H1 (cell line): ENCODE results near the gene TM4SF1.

Experiments
- CEBPB ChIP-seq: IDR thresholded peaks from 2 replicates; pipeline ENCODE4 v1.6.1; 2012; ENCODE audit warnings: low read depth, low read length
- CTCF ChIP-seq, 3 experiments: IDR thresholded peaks; 1 replicate in 2 of 3; 2 replicates in 1 of 3; pipeline versions ENCODE4 v1.5.1 to v1.6.1; 2011; ENCODE audit warnings: low read length in 3 of 3, mild to moderate bottlenecking in 3 of 3, inconsistent platforms in 2 of 3, low read depth in 1 of 3, moderate library complexity in 1 of 3; ENCODE audit not compliant: insufficient read depth in 1 of 3; ENCODE audit errors: control extremely low read depth in 1 of 3
- E2F6 ChIP-seq: IDR thresholded peaks from 2 replicates; pipeline ENCODE4 v1.6.1; 2012; ENCODE audit warnings: inconsistent platforms
- EP300 ChIP-seq, 2 experiments: IDR thresholded peaks; 1 replicate in 1 of 2; 2 replicates in 1 of 2; pipeline ENCODE4 v1.6.1; 2011 to 2012; ENCODE audit warnings: low read depth in 2 of 2, low read length in 2 of 2, mild to moderate bottlenecking in 2 of 2, borderline replicate concordance in 1 of 2, inconsistent platforms in 1 of 2, moderate library complexity in 1 of 2
- EZH2 ChIP-seq: fragments of 200-600 bp; sonication (generic); IDR thresholded peaks from 2 replicates; pipeline ENCODE4 v1.7.1; 2012; ENCODE audit warnings: low read depth, mild to moderate bottlenecking, moderate library complexity, low read length, inconsistent platforms; ENCODE audit not compliant: severe bottlenecking
- POLR2A ChIP-seq, 2 experiments: IDR thresholded peaks; 1 replicate in 1 of 2; 2 replicates in 1 of 2; pipeline ENCODE4 v1.6.1; 2011; ENCODE audit warnings: low read depth in 2 of 2, low read length in 2 of 2, mild to moderate bottlenecking in 2 of 2; ENCODE audit errors: control extremely low read depth in 1 of 2
- POLR2AphosphoS5 ChIP-seq: IDR thresholded peaks from 2 replicates; pipeline ENCODE4 v1.6.1; 2011; ENCODE audit warnings: low read depth, low read length
- RAD21 ChIP-seq, 2 experiments: IDR thresholded peaks in 1 of 2; conservative IDR thresholded peaks in 1 of 2; 2 replicates each; pipeline ENCODE4 v1.6.1; 2011; ENCODE audit warnings: low read depth in 2 of 2, low read length in 2 of 2, improper control_type of control experiment in 1 of 2, inconsistent platforms in 1 of 2, mild to moderate bottlenecking in 1 of 2, moderate library complexity in 1 of 2
- USF2 ChIP-seq: IDR thresholded peaks from 2 replicates; pipeline ENCODE4 v1.6.1; 2011; ENCODE audit warnings: low read length, improper control_type of control experiment
- YY1 ChIP-seq: IDR thresholded peaks from 2 replicates; pipeline ENCODE4 v1.6.1; 2011; ENCODE audit warnings: low read depth, mild to moderate bottlenecking, low read length

GRCh38 chr3:149382518-149382917 is 5.1 kb upstream of the TM4SF1 start:
- TF ChIP-seq EP300 (IDR thresholded peaks at IDR 0.05; ENCODE audit: borderline replicate concordance in 1 of 2, low read depth in 2 of 2, low read length in 2 of 2) (no peak), YY1 (no peak), POLR2AphosphoS5 (no peak), CEBPB (no peak), CTCF (IDR thresholded peaks at IDR 0.05; ENCODE audit: control extremely low read depth in 1 of 3, insufficient read depth in 1 of 3, low read depth in 1 of 3, low read length in 3 of 3) (no peak), POLR2A (IDR thresholded peaks at IDR 0.05; ENCODE audit: control extremely low read depth in 1 of 2, low read depth in 2 of 2, low read length in 2 of 2) (no peak), E2F6 (no peak), EZH2 (no peak), USF2 (no peak), RAD21 (IDR thresholded peaks at IDR 0.05 in 1 of 2, conservative IDR thresholded peaks at IDR 0.05 in 1 of 2; ENCODE audit: low read depth in 2 of 2, low read length in 2 of 2) (no peak)
